AG04449 (cell line): ENCODE measurements around the gene PLP2.

Experiments
- CTCF ChIA-PET: fragments of 350-600 bp; formaldehyde crosslinking; extraction: SDS; loops from one replicate; lab custom pipeline; 2021; ENCODE audit warnings: antibody characterized with exemption; lab: Yijun Ruan, JAX
- POLR2A ChIA-PET: fragments of 400-600, 350-600 bp; formaldehyde crosslinking; extraction: SDS; loops from one replicate; lab custom pipeline; 2020; ENCODE audit warnings: antibody characterized with exemption, inconsistent platforms; lab: Yijun Ruan, JAX
- DNase-seq: peaks from one replicate; pipeline ENCODE4 v3.0.0-alpha.2; 2010; ENCODE audit warnings: low read depth, low spot score
- H3K4me3 ChIP-seq: 2 replicates; pipeline ENCODE4 v1.5.1; 2011; ENCODE audit warnings: low read depth, mild to moderate bottlenecking, control low read depth, low read length
- TF ChIP-seq, protein P1 (sequence below): IDR thresholded peaks from one replicate; pipeline ENCODE4 v1.5.1; 2011; ENCODE audit warnings: mild to moderate bottlenecking, moderate library complexity, low read length, control low read depth, inconsistent platforms; ENCODE audit not compliant: insufficient read depth; ENCODE audit errors: missing control alignments

The PLP2 gene

DNA sequence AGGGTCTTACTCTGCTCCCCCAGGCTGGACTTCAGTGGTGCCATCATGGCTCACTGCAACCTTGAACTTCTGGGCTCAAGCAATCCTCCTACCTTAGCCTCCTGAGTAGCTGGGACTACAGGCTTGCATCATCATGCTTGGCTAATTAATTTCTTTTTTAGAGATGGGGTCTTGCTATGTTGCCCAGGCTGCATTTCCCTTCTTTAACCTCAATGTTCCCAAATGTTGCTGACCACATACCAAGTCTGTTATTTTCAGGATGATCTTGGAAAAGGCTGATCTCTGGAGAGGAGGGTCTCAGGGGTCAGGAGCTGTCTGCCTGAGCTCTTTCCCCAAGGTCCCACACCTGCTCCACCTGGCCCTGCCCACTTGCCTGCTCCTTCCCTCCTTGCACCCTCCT lies 48.4 kb downstream of the PLP2 start:
- ChIA-PET POLR2A (no interaction called here), CTCF (no interaction called here)
- TF ChIP-seq, protein P1, sequence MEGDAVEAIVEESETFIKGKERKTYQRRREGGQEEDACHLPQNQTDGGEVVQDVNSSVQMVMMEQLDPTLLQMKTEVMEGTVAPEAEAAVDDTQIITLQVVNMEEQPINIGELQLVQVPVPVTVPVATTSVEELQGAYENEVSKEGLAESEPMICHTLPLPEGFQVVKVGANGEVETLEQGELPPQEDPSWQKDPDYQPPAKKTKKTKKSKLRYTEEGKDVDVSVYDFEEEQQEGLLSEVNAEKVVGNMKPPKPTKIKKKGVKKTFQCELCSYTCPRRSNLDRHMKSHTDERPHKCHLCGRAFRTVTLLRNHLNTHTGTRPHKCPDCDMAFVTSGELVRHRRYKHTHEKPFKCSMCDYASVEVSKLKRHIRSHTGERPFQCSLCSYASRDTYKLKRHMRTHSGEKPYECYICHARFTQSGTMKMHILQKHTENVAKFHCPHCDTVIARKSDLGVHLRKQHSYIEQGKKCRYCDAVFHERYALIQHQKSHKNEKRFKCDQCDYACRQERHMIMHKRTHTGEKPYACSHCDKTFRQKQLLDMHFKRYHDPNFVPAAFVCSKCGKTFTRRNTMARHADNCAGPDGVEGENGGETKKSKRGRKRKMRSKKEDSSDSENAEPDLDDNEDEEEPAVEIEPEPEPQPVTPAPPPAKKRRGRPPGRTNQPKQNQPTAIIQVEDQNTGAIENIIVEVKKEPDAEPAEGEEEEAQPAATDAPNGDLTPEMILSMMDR: no peak
- no peak for DNase-seq
- no peak overlapping the region for H3K4me3 ChIP-seq

DNA sequence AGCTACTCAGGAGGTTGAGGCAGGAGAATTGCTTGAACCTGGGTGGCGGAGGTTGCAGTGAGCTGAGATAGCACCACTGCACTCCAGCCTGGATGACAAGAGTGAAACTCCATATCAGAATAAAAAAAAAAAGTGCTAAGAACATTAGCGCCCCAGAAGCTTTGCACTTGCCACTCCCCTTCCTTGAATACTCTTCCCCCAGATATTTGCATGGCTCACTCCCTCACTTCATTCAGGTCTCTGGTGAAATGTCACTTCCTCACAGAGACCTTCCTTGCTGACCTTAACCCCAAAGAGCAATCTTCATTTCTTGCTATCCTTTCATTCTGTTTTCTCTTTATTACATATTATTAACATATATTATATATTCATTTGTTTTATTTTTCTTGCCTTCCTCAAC lies 50.2 kb downstream of the PLP2 start:
- TF ChIP-seq, protein P1: no peak
- no peak for DNase-seq
- no peak overlapping the region for H3K4me3 ChIP-seq
- ChIA-PET POLR2A (no interaction called here), CTCF (no interaction called here)
